NCI-H526 treated with DMSO at 0.1 percent for 48 hours (cell line): Measurements from ENCODE around the gene TEX55.
"Not testable (repeated sequence)": the region's sequence is repeated elsewhere in the genome, so short reads cannot be mapped to it uniquely, and the experiment has no call there.

Experiments
- DNase-seq: peaks from one replicate; lab custom pipeline; 2025; lab: John Stamatoyannopoulos, UW

TEX55 gene

DNA sequence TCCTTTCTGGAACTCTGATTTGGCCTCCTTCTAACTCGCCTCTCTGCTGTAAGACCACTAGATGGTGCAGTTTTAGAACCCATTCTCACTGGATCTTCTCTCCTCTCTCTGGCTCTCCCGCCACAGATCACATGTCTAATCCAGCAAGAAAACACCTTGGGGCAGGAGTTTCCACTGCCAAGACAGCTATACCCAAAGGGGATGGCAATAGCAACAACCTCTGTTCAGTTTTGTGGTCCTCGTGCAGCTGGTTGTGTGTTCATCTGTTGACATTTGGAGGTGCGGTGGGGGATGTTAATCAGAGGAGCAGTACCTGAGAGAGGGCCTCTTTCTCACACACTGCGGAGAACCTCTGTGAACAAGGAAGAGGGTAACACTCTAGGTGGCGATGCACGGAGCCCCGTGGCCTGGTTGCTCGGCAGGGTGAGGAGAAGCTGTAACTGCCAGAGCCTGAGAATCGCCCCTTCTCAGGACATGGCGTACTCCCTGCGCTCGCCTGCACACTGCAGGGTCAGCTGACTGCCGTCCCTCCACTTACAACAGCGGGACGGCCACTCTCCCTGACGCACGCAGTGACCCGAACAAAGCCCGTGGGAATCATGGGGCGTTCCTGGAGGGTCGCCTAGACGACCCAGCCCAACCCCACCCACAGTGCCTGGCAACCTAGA, at the start of gene TEX55:
Gene TEX55 (plus strand): TSS at position 666 of the 668 bp plus-strand sequence. CDS start 25 bp downstream, outside the sequence.
- DNase-seq, result no peak

DNA sequence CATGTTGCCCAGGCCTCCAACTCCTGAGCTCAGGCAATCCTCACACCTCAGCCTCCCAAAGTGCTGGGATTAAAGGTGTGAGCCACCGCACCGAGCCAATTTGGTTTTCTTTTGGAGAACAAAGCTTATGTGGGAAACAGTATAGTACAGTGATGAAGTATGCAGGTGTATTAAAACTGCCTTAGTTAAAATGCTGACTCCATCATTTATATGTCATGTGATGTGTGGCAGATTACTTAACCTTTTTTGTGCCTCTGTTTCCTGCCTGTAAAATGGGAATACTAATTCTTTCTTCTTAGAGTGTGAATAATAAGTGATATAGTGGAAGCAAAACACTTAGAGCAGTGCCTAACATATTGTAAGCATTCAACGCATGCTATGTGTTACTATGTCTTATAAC, 48.0 kb upstream of the TEX55 start:
- DNase-seq, result no peak

DNA sequence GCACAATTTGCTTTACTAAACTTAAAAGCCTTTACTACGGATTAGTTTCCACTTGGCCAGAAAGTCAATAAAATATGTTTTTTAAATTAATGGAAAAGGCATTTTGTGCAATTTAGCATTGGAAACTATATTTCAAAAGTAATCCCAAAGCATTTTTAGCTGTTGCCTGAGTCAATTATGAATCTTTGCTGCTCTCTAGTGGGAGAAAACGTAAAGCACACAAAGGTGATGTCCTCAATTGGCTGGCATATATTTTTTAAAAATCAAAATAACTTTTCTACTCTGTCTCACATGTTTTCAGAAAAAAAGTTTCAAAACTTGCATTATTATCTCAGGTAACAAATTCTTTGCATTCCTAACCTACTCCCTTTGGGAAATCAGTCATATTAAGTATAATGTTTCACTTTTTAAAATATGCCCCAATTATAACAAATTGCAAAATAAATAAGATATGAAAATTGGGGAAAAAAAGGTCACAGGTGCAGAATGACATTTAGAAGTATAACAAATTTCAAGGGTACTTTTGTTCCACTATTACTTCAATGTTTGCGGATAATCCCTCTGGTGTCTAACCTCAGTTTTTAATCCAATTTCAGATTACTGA, 47.2 kb upstream of the TEX55 start:
- DNase-seq, result no peak

DNA sequence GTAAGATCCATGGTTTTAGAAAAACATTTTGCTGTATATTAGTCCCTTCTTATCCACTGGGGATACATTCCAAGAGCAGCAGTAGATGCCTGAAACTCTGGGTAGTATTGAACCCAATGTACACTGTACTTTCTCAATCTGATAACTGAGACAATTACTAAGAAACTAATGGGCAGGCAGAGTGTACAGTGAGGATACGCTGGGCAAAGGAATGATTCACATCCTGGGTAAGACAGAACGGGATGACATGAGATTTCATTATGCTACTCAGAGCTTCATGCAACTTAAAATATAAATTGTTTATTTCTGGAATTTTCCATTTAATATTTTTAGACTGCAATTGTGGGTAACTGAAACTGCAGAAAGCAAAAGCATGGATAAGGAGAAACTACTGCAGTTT, 46.2 kb upstream of the TEX55 start:
- no peak for DNase-seq

GRCh38 chr3:119104031-119104430, 41.9 kb upstream of the TEX55 start:
- no peak for DNase-seq

GRCh38 chr3:119118330-119118729, 27.6 kb upstream of the TEX55 start:
- DNase-seq, result not testable (repeated sequence)

- DNase-seq, result no peak
Measured at GRCh38 chr3:119120480-119120879, 25.5 kb upstream of the TEX55 start.

DNA sequence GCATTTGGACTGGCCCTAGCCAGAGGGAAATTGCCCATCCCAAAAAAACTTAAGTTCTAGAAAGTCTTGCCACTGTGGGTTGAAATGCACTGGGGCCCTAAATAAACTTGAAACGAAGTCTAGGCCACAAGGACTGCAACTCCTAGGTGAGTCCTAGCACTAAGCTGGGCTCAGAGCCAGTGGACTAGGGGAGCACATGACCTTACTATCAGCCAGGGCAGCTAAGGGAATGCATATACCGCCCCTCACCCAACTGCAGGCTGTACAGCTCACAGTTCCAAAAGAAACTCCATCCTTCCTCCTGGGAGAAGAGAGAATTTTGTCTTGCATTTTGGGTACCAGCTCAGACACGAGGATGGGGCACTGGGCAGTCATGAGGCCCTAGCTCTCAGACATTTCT, 23.6 kb upstream of the TEX55 start:
- DNase-seq, result no peak

DNA sequence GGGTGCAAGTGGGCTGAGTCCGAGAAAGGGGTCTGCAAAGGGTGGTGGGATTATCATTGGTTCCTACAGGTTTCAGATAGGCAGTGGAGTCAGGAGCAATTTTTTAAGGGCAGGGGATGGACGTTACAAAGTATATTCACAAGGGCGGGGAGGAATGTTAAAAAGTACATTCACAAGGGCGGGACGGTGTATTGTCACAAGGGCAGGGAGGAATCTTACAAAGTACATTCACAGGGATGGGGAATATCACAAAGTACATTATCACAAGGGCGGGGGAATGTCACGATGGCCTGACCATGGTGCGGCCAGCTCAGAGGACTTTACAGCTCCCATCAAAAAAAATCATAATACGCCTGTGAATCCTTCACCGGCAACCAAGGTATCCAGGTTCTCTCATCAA, 20.6 kb upstream of the TEX55 start:
- no peak for DNase-seq

- DNase-seq, result no peak
Measured at GRCh38 chr3:119125742-119126504, 20.0 kb upstream of the TEX55 start.

GRCh38 chr3:119130291-119130690, 15.7 kb upstream of the TEX55 start:
- DNase-seq, result not testable (repeated sequence)

- DNase-seq, result not testable (repeated sequence)
Measured at GRCh38 chr3:119132291-119132690, 13.7 kb upstream of the TEX55 start.

- DNase-seq, result not testable (repeated sequence)
Measured at GRCh38 chr3:119139360-119139759, 6.6 kb upstream of the TEX55 start.

GRCh38 chr3:119140466-119140865, 5.5 kb upstream of the TEX55 start:
- DNase-seq, result no peak

GRCh38 chr3:119145128-119145499, 851 bp upstream of the TEX55 start:
- no peak for DNase-seq

DNA sequence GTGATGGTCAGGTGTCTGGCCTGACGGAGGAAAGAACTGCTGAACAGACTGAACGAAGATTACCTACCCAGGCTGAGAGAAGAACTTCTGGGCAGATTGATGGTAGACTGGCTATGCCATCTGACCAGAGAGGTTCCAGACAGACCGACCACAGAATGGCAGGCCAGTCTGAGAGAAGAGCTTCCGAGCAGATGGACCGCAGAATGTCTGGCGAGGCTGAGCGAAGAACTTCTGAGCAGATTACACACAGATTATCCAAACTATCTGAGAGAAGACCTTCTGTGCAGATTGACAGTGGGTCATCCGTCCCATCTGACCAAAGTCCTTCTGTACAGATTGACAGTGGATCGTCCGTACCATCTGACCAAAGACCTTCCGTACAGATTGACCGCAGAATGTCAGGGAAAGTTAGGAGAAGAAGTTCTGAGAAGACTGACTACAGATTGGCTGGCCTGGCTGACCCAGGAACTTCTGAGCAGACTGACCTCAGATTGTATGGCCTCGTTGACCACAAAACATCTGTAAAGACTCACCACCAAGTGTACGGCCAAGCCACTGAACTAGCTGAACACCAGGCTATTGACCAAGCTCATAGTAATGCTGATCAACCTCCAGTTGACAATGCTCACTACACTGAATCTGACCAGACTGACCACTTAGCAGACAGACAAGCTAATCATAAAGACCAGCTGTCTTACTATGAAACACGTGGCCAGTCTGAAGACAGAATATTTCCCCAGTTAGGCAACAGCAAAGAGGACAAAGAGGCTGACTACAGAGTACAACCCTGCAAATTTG, 812 bp downstream of the TEX55 start:
- DNase-seq, result no peak

DNA sequence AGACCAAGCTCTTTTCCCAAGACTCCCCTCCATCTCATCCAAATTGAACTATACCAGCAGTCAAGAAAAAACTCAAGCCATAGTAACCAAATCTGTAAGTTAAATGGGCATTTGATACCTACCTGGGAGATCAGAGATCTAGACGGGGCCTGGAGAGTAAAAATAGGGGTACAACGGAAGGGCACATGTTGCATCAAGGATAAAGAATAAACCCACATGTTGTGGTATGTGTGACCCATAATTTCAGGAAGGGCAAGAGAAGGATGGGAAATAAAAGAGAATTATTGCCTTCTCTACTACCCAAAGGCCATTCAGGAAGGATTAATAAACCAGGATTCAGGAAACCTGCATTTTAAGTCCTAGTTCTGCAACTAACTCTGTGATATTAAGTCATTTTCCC, 1.5 kb downstream of the TEX55 start:
- DNase-seq, result no peak

- no peak for DNase-seq
Measured at GRCh38 chr3:119148493-119149180, 2.7 kb downstream of the TEX55 start.

DNA sequence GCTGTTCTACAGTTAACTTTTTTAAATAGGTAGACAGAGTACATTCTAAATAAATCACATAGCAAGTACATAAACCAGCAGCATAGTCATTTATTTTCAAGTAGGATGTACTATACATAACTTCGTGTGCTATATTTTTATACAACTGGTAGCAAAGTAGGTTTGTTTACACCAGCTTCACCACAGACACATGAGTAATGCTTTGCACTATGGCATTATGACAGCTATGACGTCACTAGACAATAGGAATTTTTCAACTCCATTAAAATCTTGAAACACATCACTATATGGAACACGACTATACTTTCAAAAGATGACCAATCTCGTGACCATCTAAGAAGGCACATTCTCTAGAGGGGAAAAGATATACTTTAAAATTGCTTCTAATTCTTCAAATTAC, 3.5 kb downstream of the TEX55 start:
- no peak for DNase-seq

GRCh38 chr3:119156868-119157267, 10.9 kb downstream of the TEX55 start:
- DNase-seq, result no peak

DNA sequence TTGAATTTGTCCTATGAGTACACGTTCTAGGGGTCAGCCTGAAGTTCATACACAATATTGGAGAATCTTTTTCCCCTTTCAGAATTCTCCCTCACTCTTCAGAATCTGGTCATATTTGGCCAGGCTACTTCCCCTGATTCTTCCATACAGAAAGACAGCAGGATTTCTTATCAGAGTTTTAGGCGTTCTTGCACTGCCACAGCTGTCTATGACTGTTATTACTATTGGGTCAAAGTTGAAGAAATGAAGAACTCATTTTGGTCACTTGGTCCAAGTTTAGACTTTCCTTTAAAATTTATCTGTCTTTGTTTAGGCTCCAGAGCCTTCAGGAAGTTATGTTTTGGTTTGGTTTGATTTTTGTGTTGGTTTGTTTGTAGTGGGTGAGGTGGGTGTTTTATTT, 12.0 kb downstream of the TEX55 start:
- DNase-seq, result no peak

- DNase-seq, result no peak
Measured at GRCh38 chr3:119160361-119160760, 14.4 kb downstream of the TEX55 start.
